ENCODE data around the gene MAP3K6.
A peak's percentile ranks its signal among the peaks of the same experiment; 100 is the strongest.

GRCh38 chr1:27392778-27393635 is 26.2 kb upstream of the MAP3K6 start:
- TF ChIP-seq CTCF (IDR thresholded peaks at IDR 0.05; ENCODE audit: extremely low read depth in 1 of 2, insufficient read depth in 1 of 2, low read depth in 1 of 2, low read length in 2 of 2) (peak; percentile 14 to 38), POLR2A (IDR thresholded peaks at IDR 0.05; ENCODE audit: low read depth, low read length) (no peak), MYC (IDR thresholded peaks at IDR 0.05; ENCODE audit: low read depth, low read length) (no peak), MAX (IDR thresholded peaks at IDR 0.05; ENCODE audit: insufficient read depth, insufficient read length) (no peak), EZH2 (IDR thresholded peaks at IDR 0.05; ENCODE audit: borderline replicate concordance, low read depth, low read length, severe bottlenecking) (no peak), JUN (IDR thresholded peaks at IDR 0.05; ENCODE audit: borderline replicate concordance, insufficient read depth, insufficient read length, low read depth) (no peak), GATA2 (IDR thresholded peaks at IDR 0.05; ENCODE audit: insufficient read depth, insufficient read length, low read depth, low read length) (no peak), POLR2AphosphoS5 (IDR thresholded peaks at IDR 0.05; ENCODE audit: insufficient read depth, low read depth, low read length) (no peak), FOS (IDR thresholded peaks at IDR 0.05; ENCODE audit: borderline replicate concordance, insufficient read depth, low read length) (no peak)

Data from endothelial cell of umbilical vein (primary cell).